Erythroblast (primary cell): ENCODE data around the gene METTL24.

ENCODE experiments used
- GATA1 ChIP-seq: IDR thresholded peaks from 2 replicates; pipeline ENCODE4 v1.6.1; 2011; ENCODE audit warnings: low read depth, mild to moderate bottlenecking, control low read depth, low read length, moderate library complexity
- POLR2A ChIP-seq: IDR thresholded peaks from 2 replicates; pipeline ENCODE4 v1.6.1; 2011; ENCODE audit warnings: mild to moderate bottlenecking, low read length

DNA sequence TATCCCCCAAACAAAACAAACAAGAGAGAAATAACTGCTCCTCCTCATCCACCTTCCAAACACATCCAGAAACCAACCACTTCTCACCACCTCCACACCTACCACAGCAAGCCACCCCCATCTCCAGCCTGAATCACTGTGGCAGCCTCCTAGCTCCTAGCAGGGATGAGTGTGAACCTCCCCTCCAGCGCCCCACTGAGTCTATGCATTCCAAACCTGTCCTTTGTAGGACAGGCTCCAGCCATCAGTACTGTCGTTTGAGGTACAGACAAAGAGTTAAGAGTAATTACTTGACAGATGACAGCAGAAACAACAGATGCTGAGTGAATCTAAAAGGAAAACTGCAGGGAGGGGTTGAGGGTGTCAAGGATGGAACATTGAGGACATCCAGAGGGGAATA is 2.4 kb downstream of the METTL24 start:
- TF ChIP-seq POLR2A, result no peak
- no peak for TF ChIP-seq GATA1
